DMS153 (cell line): ENCODE results near the gene DDAH2.

Experiments
- DNase-seq: peaks from one replicate; lab custom pipeline; 2025; lab: John Stamatoyannopoulos, UW

The DDAH2 gene

DNA sequence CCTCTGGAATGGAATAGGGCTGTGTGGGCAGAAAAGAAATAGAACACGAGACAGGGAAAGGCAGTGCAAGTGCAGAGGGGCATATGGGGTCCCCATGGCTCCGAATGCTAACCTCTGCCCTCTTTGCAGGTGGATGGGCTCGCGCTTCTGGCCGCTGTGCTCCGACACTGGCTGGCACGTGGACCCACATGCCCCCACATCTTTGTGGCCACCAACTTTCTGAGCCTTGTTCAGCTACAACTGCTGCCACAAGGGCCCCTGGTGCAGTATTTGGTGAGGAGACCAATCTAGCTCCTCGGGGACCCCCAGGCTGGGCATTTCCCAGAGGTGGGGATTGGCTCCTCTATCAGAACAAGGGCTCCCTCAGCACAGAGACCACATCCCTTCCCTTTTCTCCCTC is 32.2 kb upstream of the DDAH2 start:
- DNase-seq: no peak

DNA sequence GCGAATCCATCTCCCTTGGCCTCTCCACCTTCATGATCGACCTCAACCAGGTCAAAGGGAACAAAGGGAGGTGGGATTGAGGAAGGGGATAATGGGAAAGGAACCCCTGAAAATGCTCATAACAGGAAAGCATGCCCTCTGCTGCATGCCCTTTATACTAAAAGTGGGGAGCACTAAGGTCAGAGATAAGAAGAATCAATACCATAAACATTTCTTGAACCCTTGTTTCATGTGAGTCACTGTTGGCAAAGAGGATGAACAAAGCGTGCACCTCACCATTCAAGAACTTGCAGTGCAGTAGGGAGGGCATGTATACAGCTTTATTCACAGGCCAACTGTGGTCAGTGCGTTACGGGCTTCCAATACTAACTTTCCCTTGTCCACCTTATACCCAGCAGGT is 31.7 kb upstream of the DDAH2 start:
- DNase-seq: no peak

DNA sequence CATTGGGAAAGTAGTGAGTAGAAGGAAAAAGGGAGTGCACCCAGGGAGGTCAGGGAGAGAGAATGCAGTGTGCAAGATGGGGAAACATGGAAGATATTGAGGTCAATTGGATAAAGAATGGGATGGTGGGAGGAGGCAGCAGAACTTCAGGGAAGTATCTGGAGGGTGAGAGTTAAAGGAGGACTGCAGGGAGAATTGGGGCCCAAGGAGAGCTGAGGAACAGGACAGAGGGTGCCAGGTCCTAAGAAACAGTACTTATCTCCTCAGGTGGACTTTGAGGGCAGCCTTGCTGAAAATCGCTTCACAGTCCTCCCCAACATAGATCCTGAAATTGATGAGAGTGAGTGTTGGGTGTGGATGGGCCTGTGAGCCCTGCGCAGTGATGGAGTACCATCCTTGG is 29.2 kb upstream of the DDAH2 start:
- DNase-seq: no peak

GRCh38 chr6:31752739-31753319 is 23.7 kb upstream of the DDAH2 start:
- no peak for DNase-seq

DNA sequence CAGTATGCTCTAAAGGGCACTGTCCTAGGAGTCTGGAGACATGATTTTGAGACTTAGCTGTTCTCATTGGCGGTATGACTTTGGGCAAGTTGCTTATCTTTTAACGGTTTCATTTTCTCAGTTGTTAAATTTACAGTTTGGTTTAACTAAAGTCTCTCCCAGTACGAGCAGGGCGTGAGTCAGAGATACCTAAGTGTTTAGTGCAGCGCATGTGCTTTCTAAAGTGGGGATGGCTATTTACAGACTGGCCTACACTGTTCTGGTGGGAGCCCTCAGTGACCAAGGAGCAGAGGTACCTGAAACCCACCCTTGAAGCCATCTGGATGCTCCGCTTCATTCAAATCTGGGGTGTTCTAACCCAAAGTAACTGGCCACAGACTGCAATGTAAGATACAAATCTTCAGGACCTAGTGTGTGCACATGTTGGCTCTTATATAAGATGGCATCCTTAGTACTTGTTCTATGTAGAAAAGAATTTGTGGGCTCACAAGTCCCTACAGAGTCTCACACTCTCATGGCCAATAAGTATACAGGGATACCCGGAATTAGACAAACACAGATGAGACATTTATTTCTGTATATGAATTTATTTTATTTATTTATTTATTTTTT is 21.4 kb upstream of the DDAH2 start:
- no peak for DNase-seq

- DNase-seq: no peak
These were observed 20.4 kb upstream of the DDAH2 start for GRCh38 chr6:31749301-31750036.

- no peak for DNase-seq
These were observed 15.3 kb upstream of the DDAH2 start for GRCh38 chr6:31744422-31744821.

DNA sequence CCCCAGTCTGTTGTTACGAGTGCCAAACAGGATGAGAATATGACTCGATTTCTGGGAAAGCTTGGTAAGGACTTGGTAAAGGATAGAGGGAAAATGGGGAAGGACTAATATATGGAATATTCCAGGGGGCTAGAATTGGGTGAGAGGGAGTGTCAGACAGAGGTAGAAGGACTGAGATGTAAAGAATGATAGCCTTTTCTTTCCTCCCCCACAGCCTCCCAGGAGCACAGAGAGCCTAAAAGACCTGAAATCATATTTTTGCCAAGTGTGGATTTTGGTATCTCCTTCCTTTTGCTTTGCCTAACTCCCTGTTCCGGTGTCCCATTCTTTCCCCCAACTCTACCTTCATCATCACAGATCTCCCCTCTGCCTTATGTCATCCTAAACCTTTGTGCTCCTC is 13.8 kb upstream of the DDAH2 start:
- no peak for DNase-seq

DNA sequence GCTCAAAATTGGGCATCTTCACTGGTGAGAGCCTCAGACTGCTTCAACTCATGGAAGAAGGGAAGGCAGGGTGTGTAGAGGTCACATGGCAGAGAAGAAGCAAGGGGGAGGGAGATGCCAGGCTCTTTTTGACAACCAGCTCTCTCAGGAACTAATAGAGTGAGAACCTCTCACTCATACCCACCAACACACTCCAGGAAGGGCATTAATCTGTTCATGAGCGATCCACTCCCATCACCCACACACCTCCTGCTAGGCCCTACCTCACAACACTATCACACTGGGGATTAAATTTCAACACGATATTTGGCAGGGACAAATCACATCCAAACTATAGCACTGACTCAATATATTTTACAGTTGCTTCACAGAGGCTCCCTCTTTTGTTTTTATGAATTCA is 12.7 kb upstream of the DDAH2 start:
- DNase-seq: no peak

DNA sequence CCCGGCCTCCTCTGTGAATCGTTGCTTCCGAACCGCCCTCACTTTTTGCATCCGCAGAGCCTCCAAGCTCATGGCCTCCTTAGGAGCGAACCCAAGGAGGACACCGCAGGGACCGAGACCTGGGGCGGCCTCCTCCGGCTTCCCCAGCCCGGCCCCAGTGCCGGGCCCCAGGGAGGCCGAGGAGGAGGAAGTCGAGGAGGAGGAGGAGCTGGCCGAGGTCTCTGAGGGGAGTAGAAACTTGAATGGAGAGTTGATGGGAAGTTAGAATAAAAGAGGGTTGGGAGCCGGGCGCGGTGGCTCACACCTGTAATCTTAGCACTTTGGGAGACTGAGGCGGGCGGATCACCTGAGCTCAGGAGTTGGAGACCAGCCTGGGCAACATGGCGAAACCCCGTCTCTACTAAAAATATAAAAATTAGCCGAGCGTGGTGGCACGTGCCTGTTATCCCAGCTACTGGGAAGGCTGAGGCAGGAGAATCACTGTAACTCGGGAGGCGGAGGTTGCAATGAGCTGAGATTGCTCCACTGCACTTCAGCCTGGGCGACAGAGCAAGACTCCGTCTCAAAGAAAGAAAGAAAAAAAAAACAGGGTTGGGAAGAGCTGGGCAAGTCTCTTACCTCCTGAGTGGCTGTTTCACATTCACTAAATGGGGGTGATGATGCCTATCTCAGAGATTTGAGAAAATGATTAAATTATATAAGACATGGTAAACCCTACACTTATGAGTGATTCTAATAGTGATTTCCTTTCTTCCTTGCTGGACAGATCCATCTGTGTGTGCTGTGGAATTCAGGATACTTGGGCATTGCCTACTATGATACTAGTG is 11.5 kb upstream of the DDAH2 start:
- no peak for DNase-seq

DNA sequence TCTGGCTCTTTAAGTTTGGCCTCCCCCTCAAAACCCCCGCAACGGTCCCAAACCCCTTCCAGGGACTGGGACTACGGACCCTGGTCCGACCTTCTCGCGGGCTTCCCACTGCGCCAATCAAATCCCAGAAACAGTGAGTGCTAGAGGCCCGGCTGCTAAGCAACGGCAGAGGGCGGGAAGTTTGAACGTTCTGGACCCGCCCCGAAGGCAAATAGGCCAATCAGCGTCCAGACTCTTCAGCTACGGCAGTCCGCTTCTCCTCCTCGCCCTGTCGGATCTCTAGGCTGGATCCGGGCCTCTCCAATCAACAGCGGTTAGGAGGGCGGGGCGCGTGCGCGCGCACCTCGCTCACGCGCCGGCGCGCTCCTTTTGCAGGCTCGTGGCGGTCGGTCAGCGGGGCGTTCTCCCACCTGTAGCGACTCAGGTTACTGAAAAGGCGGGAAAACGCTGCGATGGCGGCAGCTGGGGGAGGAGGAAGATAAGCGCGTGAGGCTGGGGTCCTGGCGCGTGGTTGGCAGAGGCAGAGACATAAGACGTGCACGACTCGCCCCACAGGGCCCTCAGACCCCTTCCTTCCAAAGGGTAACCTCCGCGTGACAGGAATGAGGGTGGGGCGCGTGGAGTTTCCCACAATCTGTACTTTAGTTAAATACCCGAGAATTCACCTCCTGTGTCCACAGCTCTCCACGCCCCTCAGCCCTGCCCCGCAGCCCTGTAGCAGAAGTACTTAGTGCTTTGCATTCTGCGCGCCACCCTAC is 10.7 kb upstream of the DDAH2 start, which contains the start of gene MSH5:
MSH5 (plus strand) TSS at position 367 of the 758 bp plus-strand sequence. CDS start 462 bp downstream, outside the sequence.
- DNase-seq: peak; percentile 99

- DNase-seq: peak; percentile 95
These were observed 9.2 kb upstream of the DDAH2 start for GRCh38 chr6:31737991-31738979.

GRCh38 chr6:31737315-31737990 is 8.4 kb upstream of the DDAH2 start:
- DNase-seq: peak; percentile 72

- DNase-seq: no peak
These were observed 7.7 kb upstream of the DDAH2 start for GRCh38 chr6:31736768-31737314.

GRCh38 chr6:31736021-31736767 is 7.1 kb upstream of the DDAH2 start, which contains the start of gene CLIC1:
CLIC1 (minus strand) TSS chr6:31736530; CDS start chr6:31736300, 230 bp downstream.
- peak; percentile 82 for DNase-seq

- DNase-seq: no peak
These were observed 5.8 kb upstream of the DDAH2 start for GRCh38 chr6:31734821-31735406.

DNA sequence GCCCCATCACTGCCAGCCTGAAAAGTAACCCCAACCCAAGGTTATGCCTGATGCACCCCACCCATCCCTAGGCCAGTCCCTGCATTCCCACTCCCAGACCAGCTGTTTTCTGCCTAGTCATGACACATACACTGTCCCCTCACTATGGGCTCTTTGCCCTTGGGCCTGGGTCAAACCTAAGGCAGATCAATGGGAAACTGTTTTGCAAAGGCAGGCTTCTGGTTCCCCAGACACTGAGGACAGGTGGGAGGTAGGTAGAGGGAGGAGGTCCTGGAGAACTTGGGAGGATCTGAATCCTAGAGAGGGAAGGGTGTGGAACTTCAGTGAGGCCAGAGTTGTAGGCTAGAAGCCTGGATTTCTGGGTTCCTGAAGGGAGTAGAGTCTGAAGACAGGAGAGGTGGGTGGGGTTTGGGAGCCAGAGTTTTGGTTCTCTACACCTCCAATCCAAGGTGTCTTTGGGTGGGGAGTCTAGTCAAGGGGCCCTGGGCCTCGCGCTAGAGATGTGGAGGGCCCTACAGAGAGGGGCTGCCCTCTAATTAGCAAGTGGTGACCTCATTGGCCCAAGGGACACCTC is 5.2 kb upstream of the DDAH2 start:
- no peak for DNase-seq

DNA sequence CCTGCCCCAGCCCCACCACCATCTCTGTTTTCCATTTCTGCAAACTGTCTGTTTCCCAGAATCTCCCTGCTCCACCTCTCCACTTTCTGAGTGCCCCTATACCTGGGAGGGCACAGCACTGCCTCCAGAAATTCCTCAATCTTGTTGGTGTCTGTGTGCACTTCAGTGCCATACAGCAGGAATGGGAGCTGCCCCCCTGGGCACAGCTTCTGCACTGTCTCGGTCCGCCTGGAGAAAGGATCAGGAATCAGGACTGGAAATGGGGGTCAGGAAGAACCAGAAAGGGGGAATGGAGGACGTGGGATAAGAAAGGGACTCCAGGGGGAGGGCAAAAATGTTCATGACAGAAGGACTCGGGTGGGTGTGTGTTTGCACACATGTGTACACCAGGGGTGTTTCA is 4.6 kb upstream of the DDAH2 start:
- no peak for DNase-seq
